B cell (primary cell): ENCODE measurements around the gene TPCN1. TPM values are rescaled to one million over a fixed set of nuclear protein-coding genes. Genes with fewer than 3 reads are reported as not detected.

Experiments
- ATAC-seq: fragments of 200-7000 bp; cut with Tn5 transposase; one replicate; pipeline ENCODE4 v1.10.0; 2021; ENCODE audit warnings: low read depth, mild to moderate bottlenecking, moderate number of reproducible peaks, moderate library complexity
- CTCF ChIA-PET: fragments of 350-600 bp; sonication (Branson Sonifier 250); formaldehyde crosslinking; loops from one replicate; lab custom pipeline; 2021; ENCODE audit warnings: antibody characterized with exemption, inconsistent platforms; lab: Charles Lee
- POLR2A ChIA-PET: fragments of 350-600 bp; sonication (Branson Sonifier 250); formaldehyde crosslinking; loops from one replicate; lab custom pipeline; 2021; ENCODE audit warnings: antibody characterized with exemption; lab: Charles Lee
- DNase-seq: peaks from one replicate; pipeline ENCODE4 v3.0.0; 2013
- H2AFZ ChIP-seq: 2 replicates; pipeline ENCODE4 v1.6.1; 2012; ENCODE audit warnings: mild to moderate bottlenecking, low read depth, low read length; ENCODE audit not compliant: insufficient read depth, poor library complexity, severe bottlenecking
- H3K27ac ChIP-seq, 2 donors: 1 replicate in 1 of 2; 2 replicates in 1 of 2; pipeline ENCODE4 v1.5.1; 2012 to 2013; ENCODE audit warnings: low read length in 2 of 2, mild to moderate bottlenecking in 2 of 2, moderate library complexity in 1 of 2
- H3K27me3 ChIP-seq, 4 experiments: fragments of 200-600 bp in 1 of 4; sonication (generic) in 1 of 4; replicated peaks in 1 of 4; 1 replicate in 2 of 4; 2 replicates in 2 of 4; pipeline versions ENCODE4 v1.6.1 to v1.7.0; 2013 to 2016; ENCODE audit warnings: low read length in 3 of 4, mild to moderate bottlenecking in 2 of 4, mixed read lengths in 1 of 4, moderate library complexity in 1 of 4; ENCODE audit not compliant: insufficient read depth in 4 of 4, control insufficient read depth in 3 of 4; ENCODE audit errors: control extremely low read depth in 1 of 4
- H3K36me3 ChIP-seq, 2 experiments: replicated peaks in 1 of 2; 1 replicate in 1 of 2; 2 replicates in 1 of 2; pipeline versions ENCODE4 v1.6.1 to v1.7.1; 2013; ENCODE audit warnings: low read length in 1 of 2; ENCODE audit not compliant: insufficient read depth in 2 of 2, control insufficient read depth in 1 of 2; ENCODE audit errors: control extremely low read depth in 1 of 2, extremely low read depth in 1 of 2
- H3K4me1 ChIP-seq, 2 donors: fragments of 200-600 bp in 1 of 2; sonication (generic) in 1 of 2; 1 replicate in 1 of 2; 2 replicates in 1 of 2; pipeline versions ENCODE4 v1.5.1 to v1.6.1; 2013 to 2017; ENCODE audit warnings: low read length in 2 of 2; ENCODE audit not compliant: control insufficient read depth in 2 of 2, insufficient read depth in 2 of 2
- H3K4me2 ChIP-seq: replicated peaks from 2 replicates; pipeline ENCODE3; 2012; ENCODE audit warnings: mild to moderate bottlenecking, low read depth, low read length; ENCODE audit not compliant: poor library complexity, severe bottlenecking
- H3K4me3 ChIP-seq, 5 experiments: fragments of 200-600 bp in 1 of 5; sonication (generic) in 1 of 5; 1 replicate in 3 of 5; 2 replicates in 2 of 5; pipeline versions ENCODE4 v1.5.1 to v1.7.0; 2011 to 2016; ENCODE audit warnings: low read length in 4 of 5, mild to moderate bottlenecking in 4 of 5, low read depth in 2 of 5, control low read depth in 1 of 5, moderate library complexity in 1 of 5; ENCODE audit not compliant: insufficient read depth in 1 of 5; ENCODE audit errors: control extremely low read depth in 1 of 5, extremely low read depth in 1 of 5
- H3K79me2 ChIP-seq: fragments of 200-600 bp; sonication (generic); one replicate; pipeline ENCODE4 v1.6.0; 2016; ENCODE audit warnings: low read length; ENCODE audit not compliant: control insufficient read depth, insufficient read depth
- H3K9ac ChIP-seq: fragments of 200-600 bp; sonication (generic); 2 replicates; pipeline ENCODE4 v1.6.1; 2017; ENCODE audit warnings: mild to moderate bottlenecking, low read length, moderate library complexity
- H3K9me3 ChIP-seq, 3 donors: one replicate each; pipeline versions ENCODE4 v1.6.1 to v1.7.1; 2013; ENCODE audit warnings: low read length in 2 of 3; ENCODE audit not compliant: control insufficient read depth in 2 of 3, insufficient read depth in 1 of 3; ENCODE audit errors: control extremely low read depth in 1 of 3
- H4K20me1 ChIP-seq: 2 replicates; pipeline ENCODE4 v1.6.0; 2012; ENCODE audit warnings: mild to moderate bottlenecking, low read length; ENCODE audit not compliant: insufficient read depth, control insufficient read depth, poor library complexity, severe bottlenecking
- H3K27ac Mint-ChIP-seq: one replicate; pipeline ENCODE4 v1.8.0; 2021; ENCODE audit warnings: mixed read lengths
- H3K27me3 Mint-ChIP-seq: one replicate; pipeline ENCODE4 v1.8.0; 2021; ENCODE audit warnings: mixed read lengths
- H3K4me1 Mint-ChIP-seq: one replicate; pipeline ENCODE4 v1.8.0; 2021; ENCODE audit warnings: mixed read lengths
- H3K4me3 Mint-ChIP-seq: one replicate; pipeline ENCODE4 v1.8.0; 2021; ENCODE audit warnings: mixed read lengths
- H3K9me3 Mint-ChIP-seq: one replicate; pipeline ENCODE4 v1.8.0; 2022; ENCODE audit warnings: mixed read lengths; ENCODE audit not compliant: insufficient read depth
- EZH2 ChIP-seq: IDR thresholded peaks from 2 replicates; pipeline ENCODE4 v1.6.1; 2012; ENCODE audit warnings: borderline replicate concordance, low read depth, mild to moderate bottlenecking, moderate library complexity, low read length; ENCODE audit not compliant: insufficient read depth, poor library complexity, severe bottlenecking
- whole genome bisulfite sequencing: methylation state at CpG from one replicate; pipeline ENCODE4 v1.1.5; 2013; ENCODE audit warnings: missing lambda C conversion rate; ENCODE audit not compliant: insufficient coverage; 5-methylcytosine and 5-hydroxymethylcytosine counted together
- intact Hi-C: fragments of 100-400 bp; cut with micrococcal nuclease; formaldehyde crosslinking; loops from one replicate; pipeline ENCODE4 v1.10.0; 2022
- polyA plus RNA-seq: library from polyadenylated mRNA; depleted of rRNA; stranded (reverse); fragments of >200 nt; gene quantifications from 2 replicates; pipeline ENCODE4 v1.2.3, GENCODE V29; 2012
- total RNA-seq, 2 donors: library from RNA; stranded (reverse); fragments of 120-200 nt in 1 of 2; gene quantifications; 1 replicate in 1 of 2; 2 replicates in 1 of 2; pipeline versions ENCODE4 v1.2.3 to v1.2.4, GENCODE V29; 2013 to 2022
- TF ChIP-seq, protein P1 (sequence below): fragments of 200-600 bp; IDR thresholded peaks from one replicate; pipeline ENCODE4 v1.8.0; 2022; ENCODE audit warnings: antibody characterized with exemption, mild to moderate bottlenecking

Gene TPCN1
- total and polyA plus RNA-seq, 2 donors (not counting 1 experiment from before 2014, with no cell fraction given), result 80.8 to 258 TPM

DNA sequence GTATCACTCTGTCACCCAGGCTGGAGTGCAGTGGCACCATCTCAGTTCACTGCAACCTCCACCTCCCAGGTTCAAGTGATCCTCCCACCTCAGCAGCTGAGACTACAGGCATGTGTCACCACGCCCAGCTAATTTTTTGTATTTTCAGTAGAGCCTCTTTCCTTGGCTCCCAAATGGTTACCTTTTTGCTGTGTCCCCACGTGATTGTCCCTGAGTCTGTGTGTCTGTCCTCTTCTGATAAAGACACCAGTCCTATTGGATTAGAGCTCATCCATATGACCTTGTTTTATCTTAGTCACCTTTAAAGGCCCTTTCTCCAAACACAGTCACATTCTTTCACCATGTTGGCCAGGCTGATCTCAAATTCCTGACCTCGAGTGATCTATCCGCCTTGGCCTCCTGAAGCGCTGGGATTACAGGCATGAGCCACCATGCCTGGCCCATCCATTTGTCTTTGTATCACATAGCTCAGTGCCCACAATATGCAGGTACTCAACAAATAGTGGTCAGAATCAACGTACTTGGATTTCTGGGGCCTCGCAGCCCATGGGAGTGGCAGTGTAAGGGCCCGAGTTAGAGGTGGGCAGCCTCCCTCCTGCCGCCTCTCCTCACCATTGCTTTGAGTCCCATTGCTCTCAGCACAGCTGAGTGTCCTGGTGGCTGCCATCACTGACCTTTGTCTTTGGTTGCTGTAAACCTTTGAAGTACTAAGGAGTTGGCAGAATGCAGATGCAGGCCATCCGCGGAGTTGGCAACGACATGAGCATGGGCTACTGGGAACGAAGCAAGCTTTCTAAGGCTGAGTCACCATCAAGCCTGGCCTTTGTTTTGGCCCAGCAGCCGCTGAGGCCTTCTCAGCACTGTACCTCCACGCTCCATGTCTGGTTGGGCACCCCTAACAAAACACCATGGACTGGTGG, 9.3 kb downstream of the TPCN1 start:
- peak overlapping the region; percentile 66 for H3K4me3 Mint-ChIP-seq
- peak overlapping the region; percentile 10 for H3K9ac ChIP-seq
- H4K20me1 ChIP-seq, result no peaks in the 10 kb centered on the region
- no peak for DNase-seq
- H3K27ac Mint-ChIP-seq, result peak overlapping the region; percentile 75
- no peaks in the 10 kb centered on the region for H3K27me3 Mint-ChIP-seq
- peak overlapping the region in 1 of 5 experiments; percentile 22 for H3K4me3 ChIP-seq
- intact Hi-C loops, result no loop called here
- H3K4me1 ChIP-seq, result peaks cover 53 to 61% of the 10 kb centered on the region in 2 donors
- TF ChIP-seq EZH2, result no peak
- peaks cover 49% of the 10 kb centered on the region for H3K79me2 ChIP-seq
- H3K9me3 ChIP-seq, result no peaks in the 10 kb centered on the region
- H3K9me3 Mint-ChIP-seq, result no peaks in the 10 kb centered on the region
- H3K36me3 ChIP-seq, result peaks cover 0 to 57% of the 10 kb centered on the region in 2 experiments
- 98% methylated on average over 14 of the region's 15 CpGs for WGBS
- H3K27me3 ChIP-seq, result no peaks in the 10 kb centered on the region
- H2AFZ ChIP-seq, result no peak overlapping the region
- H3K4me1 Mint-ChIP-seq, result peaks cover 62% of the 10 kb centered on the region
- CTCF ChIA-PET, result interaction anchor here (0.7 to 7.3 kb wide), 12 partner anchors 8 to 180 kb away, joined by 3 to 96 read pairs (median 5); partner anchors contain the start of gene TPCN1
- no peak for ATAC-seq
- POLR2A ChIA-PET, result interaction anchor here (0.6 to 4.7 kb wide), 15 partner anchors 9 to 412 kb away, joined by 3 to 56 read pairs (median 7); partner anchors contain the start of genes DDX54, RITA1 and TPCN1
- H3K4me2 ChIP-seq, result peak overlapping the region; percentile 76
- H3K27ac ChIP-seq, result peak overlapping the region; percentile 75 to 83

DNA sequence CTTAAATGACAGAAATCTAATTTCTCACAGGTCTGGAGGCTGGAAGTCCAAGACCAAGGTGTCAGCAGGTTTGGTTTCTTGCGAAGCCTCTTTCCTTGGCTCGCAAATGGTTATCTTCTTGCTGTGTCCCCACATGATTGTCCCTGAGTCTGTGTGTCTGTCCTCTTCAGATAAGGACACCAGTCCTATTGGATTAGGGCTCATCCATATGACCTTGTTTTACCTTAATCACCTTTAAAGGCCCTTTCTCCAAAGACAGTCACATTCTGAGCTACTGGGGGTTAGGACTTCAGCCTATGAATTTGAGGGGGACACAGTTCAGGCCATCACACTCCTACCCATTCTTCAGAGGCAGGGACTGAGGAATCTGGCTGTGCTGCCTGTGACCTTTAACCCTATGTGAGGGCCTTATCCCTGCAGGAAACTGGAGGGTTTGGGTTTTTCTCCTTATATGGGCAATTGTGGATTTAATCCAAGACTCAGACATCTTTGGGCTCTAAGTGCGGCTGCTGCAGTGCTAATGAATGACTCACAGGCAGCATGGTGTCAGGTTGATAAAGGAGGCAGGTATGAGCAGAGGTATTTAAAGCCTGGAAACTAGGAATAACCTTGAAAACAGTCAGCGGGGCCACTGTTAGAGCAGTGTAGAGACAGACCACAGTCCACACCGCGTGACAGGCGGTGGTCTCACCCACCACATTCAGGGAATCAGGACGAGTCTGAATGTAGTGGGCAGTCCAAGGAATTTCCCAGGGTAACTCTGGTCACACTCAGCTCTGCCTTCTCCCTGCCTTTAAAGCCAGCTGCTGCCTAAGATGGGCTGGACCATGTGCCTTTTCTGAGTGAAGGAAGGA, 10.2 kb downstream of the TPCN1 start:
- peak overlapping the region; percentile 56 for H3K27ac Mint-ChIP-seq
- Histone ChIP-seq H3K4me1 (peaks cover 53 to 64% of the 10 kb centered on the region in 2 donors), H3K4me2 (peak overlapping the region; percentile 76), H4K20me1 (no peaks in the 10 kb centered on the region), H2AFZ (no peak overlapping the region), H3K9me3 (no peaks in the 10 kb centered on the region), H3K9ac (no peak overlapping the region), H3K79me2 (peaks cover 48% of the 10 kb centered on the region), H3K4me3 (no peak overlapping the region), H3K27me3 (no peaks in the 10 kb centered on the region), H3K36me3 (peaks cover 0 to 59% of the 10 kb centered on the region in 2 experiments), H3K27ac (peak overlapping the region; percentile 75 to 83)
- POLR2A ChIA-PET, result interaction anchor here (1.0 to 4.7 kb wide), 4 partner anchors 10 to 28 kb away, joined by 3 to 54 read pairs (median 21); partner anchors contain the start of gene TPCN1
- intact Hi-C loops, result no loop called here
- no peaks in the 10 kb centered on the region for H3K9me3 Mint-ChIP-seq
- H3K4me3 Mint-ChIP-seq, result peak overlapping the region; percentile 39
- CTCF ChIA-PET, result interaction anchor here (0.7 to 7.3 kb wide), 8 partner anchors 9 to 58 kb away, joined by 3 to 96 read pairs (median 18); partner anchors contain the start of gene TPCN1
- WGBS, result 91% methylated on average over 7 of the region's 8 CpGs
- no peak for DNase-seq
- ATAC-seq, result no peak
- H3K4me1 Mint-ChIP-seq, result peaks cover 69% of the 10 kb centered on the region
- H3K27me3 Mint-ChIP-seq, result no peaks in the 10 kb centered on the region
- TF ChIP-seq EZH2, result no peak
- TF ChIP-seq, protein P1, sequence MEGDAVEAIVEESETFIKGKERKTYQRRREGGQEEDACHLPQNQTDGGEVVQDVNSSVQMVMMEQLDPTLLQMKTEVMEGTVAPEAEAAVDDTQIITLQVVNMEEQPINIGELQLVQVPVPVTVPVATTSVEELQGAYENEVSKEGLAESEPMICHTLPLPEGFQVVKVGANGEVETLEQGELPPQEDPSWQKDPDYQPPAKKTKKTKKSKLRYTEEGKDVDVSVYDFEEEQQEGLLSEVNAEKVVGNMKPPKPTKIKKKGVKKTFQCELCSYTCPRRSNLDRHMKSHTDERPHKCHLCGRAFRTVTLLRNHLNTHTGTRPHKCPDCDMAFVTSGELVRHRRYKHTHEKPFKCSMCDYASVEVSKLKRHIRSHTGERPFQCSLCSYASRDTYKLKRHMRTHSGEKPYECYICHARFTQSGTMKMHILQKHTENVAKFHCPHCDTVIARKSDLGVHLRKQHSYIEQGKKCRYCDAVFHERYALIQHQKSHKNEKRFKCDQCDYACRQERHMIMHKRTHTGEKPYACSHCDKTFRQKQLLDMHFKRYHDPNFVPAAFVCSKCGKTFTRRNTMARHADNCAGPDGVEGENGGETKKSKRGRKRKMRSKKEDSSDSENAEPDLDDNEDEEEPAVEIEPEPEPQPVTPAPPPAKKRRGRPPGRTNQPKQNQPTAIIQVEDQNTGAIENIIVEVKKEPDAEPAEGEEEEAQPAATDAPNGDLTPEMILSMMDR, result no peak
